MCF 10A (cell line): ENCODE measurements around the gene COL5A2. TPM values are rescaled to one million over a fixed set of nuclear protein-coding genes. Genes with fewer than 3 reads are reported as not detected.

Experiments
- BruUV-seq: library from RNA; stranded (reverse); fragments of 400-500 nt; replicated peaks from 2 replicates; lab custom pipeline; 2021; lab: Mats Ljungman, UMichigan
- CTCF ChIA-PET: fragments of 300-600 bp; sonication (Branson Sonifier 250); formaldehyde crosslinking; extraction: SDS; loops from one replicate; lab custom pipeline; 2021; ENCODE audit warnings: antibody characterized with exemption, inconsistent platforms; lab: Yijun Ruan, JAX
- POLR2A ChIA-PET: fragments of 300-600, 350-650 bp; sonication (Branson Sonifier 250); formaldehyde crosslinking; extraction: SDS; loops from one replicate; lab custom pipeline; 2020; ENCODE audit warnings: antibody characterized with exemption, inconsistent platforms; lab: Yijun Ruan, JAX
- DNase-seq: peaks from one replicate; pipeline ENCODE4 v3.0.0-alpha.2; 2018; ENCODE audit not compliant: unreplicated experiment
- H3K27ac Mint-ChIP-seq: one replicate; pipeline ENCODE4 v1.8.0; 2022; ENCODE audit warnings: mild to moderate bottlenecking, low read depth, mixed read lengths; ENCODE audit not compliant: unreplicated experiment
- H3K27me3 Mint-ChIP-seq: one replicate; pipeline ENCODE4 v1.8.0; 2022; ENCODE audit warnings: mixed read lengths; ENCODE audit not compliant: insufficient read depth, unreplicated experiment
- H3K36me3 Mint-ChIP-seq: one replicate; pipeline ENCODE4 v1.8.0; 2022; ENCODE audit warnings: mild to moderate bottlenecking, moderate library complexity, mixed read lengths; ENCODE audit not compliant: insufficient read depth, unreplicated experiment
- H3K4me1 Mint-ChIP-seq: one replicate; pipeline ENCODE4 v1.8.0; 2022; ENCODE audit warnings: mixed read lengths; ENCODE audit not compliant: insufficient read depth, unreplicated experiment
- H3K4me3 Mint-ChIP-seq: one replicate; pipeline ENCODE4 v1.8.0; 2022; ENCODE audit warnings: mild to moderate bottlenecking, moderate library complexity, mixed read lengths; ENCODE audit not compliant: unreplicated experiment
- H3K9me3 Mint-ChIP-seq: one replicate; pipeline ENCODE4 v1.8.0; 2022; ENCODE audit warnings: mixed read lengths; ENCODE audit not compliant: unreplicated experiment
- intact Hi-C: fragments of 100-400 bp; cut with micrococcal nuclease; formaldehyde crosslinking; loops from 2 replicates; pipeline ENCODE4 v1.14.1; 2022
- total RNA-seq: library from RNA; stranded (reverse); gene quantifications from 2 replicates; pipeline ENCODE4 v1.2.3, GENCODE V29; 2022
- TF ChIP-seq, protein P1 (sequence below): fragments of 200-600 bp; IDR thresholded peaks from one replicate; pipeline ENCODE4 v1.8.0; 2022; ENCODE audit warnings: antibody characterized with exemption, mild to moderate bottlenecking; ENCODE audit not compliant: unreplicated experiment

The COL5A2 gene
- total RNA-seq, 1 experiment from 2014 or later: 7.4 TPM

DNA sequence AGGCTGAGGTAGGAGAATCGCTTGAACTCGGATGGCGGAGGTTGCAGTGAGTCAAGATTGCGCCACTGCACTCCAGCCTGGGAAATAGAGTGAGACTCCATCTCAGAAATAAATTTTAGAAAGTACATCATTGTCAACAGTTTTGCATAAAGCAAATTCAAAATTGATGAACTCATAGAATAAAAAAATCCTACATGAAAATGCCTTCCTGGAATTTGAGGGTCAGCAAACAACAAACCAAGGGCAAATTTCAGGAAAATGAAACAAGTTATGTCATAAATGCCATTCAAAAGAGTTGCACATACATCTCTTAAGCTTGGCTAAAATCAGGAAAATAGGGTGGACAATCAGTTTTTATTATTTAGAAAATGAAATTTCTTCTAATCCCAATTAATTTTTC is 45.1 kb downstream of the COL5A2 start:
- ChIA-PET POLR2A (no interaction called here), CTCF (interaction anchor here (0.6 to 3.1 kb wide), 3 partner anchors 9 to 279 kb away, joined by 3 to 17 read pairs (median 3); no protein-coding TSS in a partner anchor)
- H3K4me1 Mint-ChIP-seq: peaks cover 4% of the 10 kb centered on the region
- intact Hi-C loops: no loop called here
- no TSS peak for BruUV-seq
- no peaks in the 10 kb centered on the region for H3K9me3 Mint-ChIP-seq
- H3K27me3 Mint-ChIP-seq: no peaks in the 10 kb centered on the region
- no peak for DNase-seq
- no peaks in the 10 kb centered on the region for H3K36me3 Mint-ChIP-seq
- TF ChIP-seq, protein P1, sequence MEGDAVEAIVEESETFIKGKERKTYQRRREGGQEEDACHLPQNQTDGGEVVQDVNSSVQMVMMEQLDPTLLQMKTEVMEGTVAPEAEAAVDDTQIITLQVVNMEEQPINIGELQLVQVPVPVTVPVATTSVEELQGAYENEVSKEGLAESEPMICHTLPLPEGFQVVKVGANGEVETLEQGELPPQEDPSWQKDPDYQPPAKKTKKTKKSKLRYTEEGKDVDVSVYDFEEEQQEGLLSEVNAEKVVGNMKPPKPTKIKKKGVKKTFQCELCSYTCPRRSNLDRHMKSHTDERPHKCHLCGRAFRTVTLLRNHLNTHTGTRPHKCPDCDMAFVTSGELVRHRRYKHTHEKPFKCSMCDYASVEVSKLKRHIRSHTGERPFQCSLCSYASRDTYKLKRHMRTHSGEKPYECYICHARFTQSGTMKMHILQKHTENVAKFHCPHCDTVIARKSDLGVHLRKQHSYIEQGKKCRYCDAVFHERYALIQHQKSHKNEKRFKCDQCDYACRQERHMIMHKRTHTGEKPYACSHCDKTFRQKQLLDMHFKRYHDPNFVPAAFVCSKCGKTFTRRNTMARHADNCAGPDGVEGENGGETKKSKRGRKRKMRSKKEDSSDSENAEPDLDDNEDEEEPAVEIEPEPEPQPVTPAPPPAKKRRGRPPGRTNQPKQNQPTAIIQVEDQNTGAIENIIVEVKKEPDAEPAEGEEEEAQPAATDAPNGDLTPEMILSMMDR: no peak
- no peak overlapping the region for H3K27ac Mint-ChIP-seq
- no peak overlapping the region for H3K4me3 Mint-ChIP-seq

DNA sequence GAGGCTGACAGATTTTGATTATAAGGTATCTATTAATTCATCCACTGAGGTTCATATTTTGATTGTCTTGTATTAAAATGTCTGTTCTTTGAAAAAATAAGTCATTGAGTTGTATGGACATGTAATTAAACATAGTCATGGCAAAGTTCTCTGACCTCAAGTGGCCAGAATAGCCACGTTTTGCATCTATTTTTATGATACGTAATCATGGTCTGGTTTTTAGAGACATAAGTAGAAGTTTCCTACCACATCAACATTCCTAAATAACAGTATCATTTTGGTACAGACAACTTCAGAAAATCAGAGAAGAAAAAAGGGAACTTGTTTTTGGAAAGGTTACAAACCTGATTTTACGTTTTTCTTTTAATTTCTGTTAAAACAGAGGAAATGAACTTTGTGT is 47.6 kb downstream of the COL5A2 start:
- intact Hi-C loops: no loop called here
- no peak overlapping the region for H3K27ac Mint-ChIP-seq
- BruUV-seq: no TSS peak
- H3K4me3 Mint-ChIP-seq: no peak overlapping the region
- H3K36me3 Mint-ChIP-seq: no peaks in the 10 kb centered on the region
- no peak for DNase-seq
- H3K27me3 Mint-ChIP-seq: no peaks in the 10 kb centered on the region
- no peaks in the 10 kb centered on the region for H3K9me3 Mint-ChIP-seq
- CTCF ChIA-PET: interaction anchor here (2.1 to 3.1 kb wide), 2 partner anchors 11 kb away, joined by 17 to 18 read pairs; no protein-coding TSS in a partner anchor
- no peaks in the 10 kb centered on the region for H3K4me1 Mint-ChIP-seq
- TF ChIP-seq, protein P1: no peak
- POLR2A ChIA-PET: interaction anchor here (1.3 kb wide), 1 partner anchor 82 kb away, joined by 3 read pairs; no protein-coding TSS in a partner anchor

DNA sequence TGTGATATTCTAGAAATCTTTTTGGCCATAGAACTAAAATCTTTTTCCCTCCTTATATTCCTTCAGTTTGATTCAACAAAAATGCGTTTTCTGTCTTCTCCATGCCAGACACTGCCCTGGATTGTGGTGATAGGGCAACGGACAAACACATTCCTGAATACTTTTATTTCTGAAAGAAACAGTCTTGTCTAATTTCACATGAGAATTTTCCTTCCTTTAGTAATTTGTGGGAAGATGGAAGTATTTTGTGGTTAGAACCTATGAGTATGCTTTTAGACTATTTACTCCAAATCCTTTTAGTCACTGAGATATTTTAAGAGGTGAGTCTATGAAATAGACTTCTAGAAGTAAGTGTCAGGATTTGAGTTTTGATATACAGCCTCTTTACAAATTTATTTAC is 49.6 kb downstream of the COL5A2 start:
- no peak overlapping the region for H3K4me3 Mint-ChIP-seq
- no peaks in the 10 kb centered on the region for H3K9me3 Mint-ChIP-seq
- H3K27me3 Mint-ChIP-seq: no peaks in the 10 kb centered on the region
- no peak for DNase-seq
- H3K4me1 Mint-ChIP-seq: no peaks in the 10 kb centered on the region
- POLR2A ChIA-PET: interaction anchor here (1.0 to 1.4 kb wide), 2 partner anchors 13 to 14 kb away, joined by 3 to 4 read pairs; no protein-coding TSS in a partner anchor
- intact Hi-C loops: no loop called here
- H3K36me3 Mint-ChIP-seq: no peaks in the 10 kb centered on the region
- TF ChIP-seq, protein P1: no peak
- H3K27ac Mint-ChIP-seq: no peak overlapping the region
- CTCF ChIA-PET: interaction anchor here (1.4 to 2.1 kb wide), 2 partner anchors 13 to 14 kb away, joined by 3 to 18 read pairs; no protein-coding TSS in a partner anchor
- BruUV-seq: no TSS peak

DNA sequence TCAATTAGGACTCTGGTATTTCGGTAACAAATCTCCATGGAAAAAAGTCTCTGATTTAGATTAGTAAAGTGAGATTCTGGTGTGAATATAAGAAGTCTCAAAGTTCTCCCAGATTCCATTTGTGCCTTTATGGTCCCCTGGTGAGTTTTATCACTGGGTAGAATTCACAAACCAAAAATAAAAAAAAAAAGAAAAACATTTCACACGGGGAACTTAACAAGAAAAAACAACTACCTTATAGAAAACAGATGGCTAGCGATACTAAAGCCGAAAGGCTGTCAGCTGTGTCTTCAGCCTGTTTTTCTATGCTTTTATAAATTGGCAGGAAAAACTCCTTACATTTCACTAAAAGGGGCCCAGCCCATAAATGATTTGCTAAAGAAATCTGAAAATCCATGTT is 50.6 kb downstream of the COL5A2 start:
- no peaks in the 10 kb centered on the region for H3K9me3 Mint-ChIP-seq
- no peak overlapping the region for H3K4me3 Mint-ChIP-seq
- no TSS peak for BruUV-seq
- no peaks in the 10 kb centered on the region for H3K4me1 Mint-ChIP-seq
- no peak overlapping the region for H3K27ac Mint-ChIP-seq
- TF ChIP-seq, protein P1: no peak
- no peaks in the 10 kb centered on the region for H3K36me3 Mint-ChIP-seq
- CTCF ChIA-PET: interaction anchor here (0.6 to 1.4 kb wide), 2 partner anchors 13 to 605 kb away, joined by 3 to 4 read pairs; no protein-coding TSS in a partner anchor
- POLR2A ChIA-PET: interaction anchor here (1.0 kb wide), 1 partner anchor 14 kb away, joined by 4 read pairs; no protein-coding TSS in a partner anchor
- intact Hi-C loops: no loop called here
- DNase-seq: no peak
- no peaks in the 10 kb centered on the region for H3K27me3 Mint-ChIP-seq
